SK-N-SH treated with all-trans-retinoic acid at 6 μM for 48 hours (cell line): ENCODE results near the gene CFD.

Experiments used
- ATAC-seq: fragments of 200-7000 bp; cut with Tn5 transposase; 3 replicates; pipeline ENCODE4 v1.9.1; 2020; ENCODE audit warnings: mild to moderate bottlenecking, moderate library complexity
- ARNTL ChIP-seq: fragments of 450-650 bp; formaldehyde crosslinking; IDR thresholded peaks from 2 replicates; pipeline ENCODE4 v1.5.0; 2020; ENCODE audit warnings: low read depth, mild to moderate bottlenecking, moderate library complexity, borderline replicate concordance
- BACH2 ChIP-seq: fragments of 250-450 bp; sonication (Bioruptor Pico); IDR thresholded peaks from 2 replicates; pipeline ENCODE4 v1.9.0; 2021; ENCODE audit warnings: mild to moderate bottlenecking, borderline replicate concordance
- CREB5 ChIP-seq: fragments of 250-450 bp; sonication (Bioruptor Pico); IDR thresholded peaks from 2 replicates; pipeline ENCODE4 v1.5.1; 2020; ENCODE audit warnings: low read depth, mild to moderate bottlenecking, moderate library complexity
- ESRRG ChIP-seq: fragments of 250-450 bp; sonication (Bioruptor Pico); IDR thresholded peaks from 2 replicates; pipeline ENCODE4 v1.6.1; 2021; ENCODE audit warnings: mild to moderate bottlenecking
- ISL1 ChIP-seq: fragments of 250-450 bp; sonication (Bioruptor Pico); IDR thresholded peaks from 2 replicates; pipeline ENCODE4 v2.1.2; 2022; ENCODE audit warnings: mild to moderate bottlenecking, moderate library complexity
- OSR1 ChIP-seq: fragments of 250-450 bp; sonication (Bioruptor Pico); IDR thresholded peaks from 2 replicates; pipeline ENCODE4 v1.8.0; 2022; ENCODE audit warnings: moderate library complexity, mild to moderate bottlenecking, inconsistent platforms
- PATZ1 ChIP-seq: fragments of 250-450 bp; sonication (Bioruptor Pico); IDR thresholded peaks from 2 replicates; pipeline ENCODE4 v1.8.0; 2020; ENCODE audit warnings: mild to moderate bottlenecking, moderate library complexity, borderline replicate concordance
- PPARA ChIP-seq: fragments of 250-450 bp; sonication (Bioruptor Pico); IDR thresholded peaks from 2 replicates; pipeline ENCODE4 v1.5.0; 2020; ENCODE audit warnings: mild to moderate bottlenecking, borderline replicate concordance
- RARB ChIP-seq: fragments of 250-450 bp; sonication (Bioruptor Pico); IDR thresholded peaks from 2 replicates; pipeline ENCODE4 v1.8.0; 2021; ENCODE audit warnings: mild to moderate bottlenecking, moderate library complexity
- TOX ChIP-seq: fragments of 250-450 bp; sonication (Bioruptor Pico); IDR thresholded peaks from 2 replicates; pipeline ENCODE4 v1.8.0; 2021; ENCODE audit warnings: mild to moderate bottlenecking, moderate library complexity, borderline replicate concordance
- ZC3H10 ChIP-seq: fragments of 250-450 bp; sonication (Bioruptor Pico); IDR thresholded peaks from 2 replicates; pipeline ENCODE4 v1.5.1; 2021; ENCODE audit warnings: mild to moderate bottlenecking, moderate library complexity
- ZFP3 ChIP-seq: fragments of 250-450 bp; sonication (Bioruptor Pico); IDR thresholded peaks from 2 replicates; pipeline ENCODE4 v1.5.0; 2020; ENCODE audit warnings: mild to moderate bottlenecking, moderate library complexity
- ZFP30 ChIP-seq: fragments of 450-650 bp; formaldehyde crosslinking; IDR thresholded peaks from 2 replicates; pipeline ENCODE4 v1.5.0; 2022; ENCODE audit warnings: mild to moderate bottlenecking, moderate library complexity
- ZNF565 ChIP-seq: fragments of 450-650 bp; formaldehyde crosslinking; conservative IDR thresholded peaks from 2 replicates; pipeline ENCODE4 v1.5.0; 2020; ENCODE audit warnings: low read depth, mild to moderate bottlenecking, moderate library complexity
- ZNF70 ChIP-seq: fragments of 450-650 bp; formaldehyde crosslinking; IDR thresholded peaks from 2 replicates; pipeline ENCODE4 v1.5.0; 2020; ENCODE audit warnings: mild to moderate bottlenecking, moderate library complexity
- ZNF8 ChIP-seq: fragments of 450-650 bp; formaldehyde crosslinking; IDR thresholded peaks from 2 replicates; pipeline ENCODE4 v1.5.0; 2020; ENCODE audit warnings: mild to moderate bottlenecking, moderate library complexity
- TF ChIP-seq, protein P1 (sequence below): fragments of 250-450 bp; sonication (Bioruptor Pico); IDR thresholded peaks from 2 replicates; pipeline ENCODE4 v1.5.1; 2021; ENCODE audit warnings: mild to moderate bottlenecking, moderate library complexity
- TF ChIP-seq, protein P2 (sequence below): fragments of 250-450 bp; sonication (Bioruptor Pico); IDR thresholded peaks from 2 replicates; pipeline ENCODE4 v1.5.0; 2020; ENCODE audit warnings: mild to moderate bottlenecking, moderate library complexity

Gene CFD

GRCh38 chr19:883661-884211, 24.3 kb downstream of the CFD start:
- no peak for TF ChIP-seq BACH2 (CRISPR knock-in tag)
- TF ChIP-seq ZFP3: no peak
- TF ChIP-seq ZNF8 (CRISPR knock-in tag): no peak
- TF ChIP-seq CREB5: no peak
- no peak for TF ChIP-seq ZC3H10
- no peak for TF ChIP-seq RARB (CRISPR knock-in tag)
- TF ChIP-seq, protein P1, sequence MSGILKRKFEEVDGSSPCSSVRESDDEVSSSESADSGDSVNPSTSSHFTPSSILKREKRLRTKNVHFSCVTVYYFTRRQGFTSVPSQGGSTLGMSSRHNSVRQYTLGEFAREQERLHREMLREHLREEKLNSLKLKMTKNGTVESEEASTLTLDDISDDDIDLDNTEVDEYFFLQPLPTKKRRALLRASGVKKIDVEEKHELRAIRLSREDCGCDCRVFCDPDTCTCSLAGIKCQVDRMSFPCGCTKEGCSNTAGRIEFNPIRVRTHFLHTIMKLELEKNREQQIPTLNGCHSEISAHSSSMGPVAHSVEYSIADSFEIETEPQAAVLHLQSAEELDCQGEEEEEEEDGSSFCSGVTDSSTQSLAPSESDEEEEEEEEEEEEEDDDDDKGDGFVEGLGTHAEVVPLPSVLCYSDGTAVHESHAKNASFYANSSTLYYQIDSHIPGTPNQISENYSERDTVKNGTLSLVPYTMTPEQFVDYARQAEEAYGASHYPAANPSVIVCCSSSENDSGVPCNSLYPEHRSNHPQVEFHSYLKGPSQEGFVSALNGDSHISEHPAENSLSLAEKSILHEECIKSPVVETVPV (CRISPR knock-in tag): no peak
- TF ChIP-seq ZFP30 (CRISPR knock-in tag): no peak
- no peak for TF ChIP-seq ZNF70 (CRISPR knock-in tag)
- TF ChIP-seq ESRRG (CRISPR knock-in tag): no peak
- no peak for TF ChIP-seq PPARA (CRISPR knock-in tag)
- TF ChIP-seq OSR1 (CRISPR knock-in tag): no peak
- ATAC-seq: no peak

- TF ChIP-seq ZFP3 (no peak), ESRRG (CRISPR knock-in tag) (no peak), RARB (CRISPR knock-in tag) (no peak), ZFP30 (CRISPR knock-in tag) (no peak), ISL1 (no peak), TOX (no peak), ZNF565 (CRISPR knock-in tag) (no peak), PPARA (CRISPR knock-in tag) (no peak), PATZ1 (CRISPR knock-in tag) (no peak), OSR1 (CRISPR knock-in tag) (no peak), ZC3H10 (no peak), ARNTL (no peak), CREB5 (no peak)
- TF ChIP-seq, protein P1 (CRISPR knock-in tag): no peak
- TF ChIP-seq, protein P2, sequence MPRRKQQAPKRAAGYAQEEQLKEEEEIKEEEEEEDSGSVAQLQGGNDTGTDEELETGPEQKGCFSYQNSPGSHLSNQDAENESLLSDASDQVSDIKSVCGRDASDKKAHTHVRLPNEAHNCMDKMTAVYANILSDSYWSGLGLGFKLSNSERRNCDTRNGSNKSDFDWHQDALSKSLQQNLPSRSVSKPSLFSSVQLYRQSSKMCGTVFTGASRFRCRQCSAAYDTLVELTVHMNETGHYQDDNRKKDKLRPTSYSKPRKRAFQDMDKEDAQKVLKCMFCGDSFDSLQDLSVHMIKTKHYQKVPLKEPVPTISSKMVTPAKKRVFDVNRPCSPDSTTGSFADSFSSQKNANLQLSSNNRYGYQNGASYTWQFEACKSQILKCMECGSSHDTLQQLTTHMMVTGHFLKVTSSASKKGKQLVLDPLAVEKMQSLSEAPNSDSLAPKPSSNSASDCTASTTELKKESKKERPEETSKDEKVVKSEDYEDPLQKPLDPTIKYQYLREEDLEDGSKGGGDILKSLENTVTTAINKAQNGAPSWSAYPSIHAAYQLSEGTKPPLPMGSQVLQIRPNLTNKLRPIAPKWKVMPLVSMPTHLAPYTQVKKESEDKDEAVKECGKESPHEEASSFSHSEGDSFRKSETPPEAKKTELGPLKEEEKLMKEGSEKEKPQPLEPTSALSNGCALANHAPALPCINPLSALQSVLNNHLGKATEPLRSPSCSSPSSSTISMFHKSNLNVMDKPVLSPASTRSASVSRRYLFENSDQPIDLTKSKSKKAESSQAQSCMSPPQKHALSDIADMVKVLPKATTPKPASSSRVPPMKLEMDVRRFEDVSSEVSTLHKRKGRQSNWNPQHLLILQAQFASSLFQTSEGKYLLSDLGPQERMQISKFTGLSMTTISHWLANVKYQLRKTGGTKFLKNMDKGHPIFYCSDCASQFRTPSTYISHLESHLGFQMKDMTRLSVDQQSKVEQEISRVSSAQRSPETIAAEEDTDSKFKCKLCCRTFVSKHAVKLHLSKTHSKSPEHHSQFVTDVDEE (CRISPR knock-in tag): no peak
- ATAC-seq: no peak
These were observed 25.2 kb downstream of the CFD start for GRCh38 chr19:884420-885211.
